NCI-H1048 (cell line): ENCODE results near the gene GNAQ.

Source experiments
- DNase-seq: peaks from one replicate; lab custom pipeline; 2025; lab: John Stamatoyannopoulos, UW

GNAQ gene

GRCh38 chr9:77944556-77945243 lies 86.9 kb downstream of the GNAQ start:
- no peak for DNase-seq

GRCh38 chr9:77943057-77943456 lies 88.6 kb downstream of the GNAQ start:
- no peak for DNase-seq

- DNase-seq = no peak
Measured at GRCh38 chr9:77939149-77939668, 92.4 kb downstream of the GNAQ start.

- no peak for DNase-seq
Measured at GRCh38 chr9:77938163-77938562, 93.4 kb downstream of the GNAQ start.

- no peak for DNase-seq
Measured at GRCh38 chr9:77935974-77936373, 95.6 kb downstream of the GNAQ start.

- DNase-seq = no peak
Measured at GRCh38 chr9:77935211-77935610, 96.4 kb downstream of the GNAQ start.

GRCh38 chr9:77933976-77934375 lies 97.6 kb downstream of the GNAQ start:
- DNase-seq = no peak

GRCh38 chr9:77933019-77933418 lies 98.6 kb downstream of the GNAQ start:
- DNase-seq = no peak

- no peak for DNase-seq
Measured at GRCh38 chr9:77929942-77930341, 101.7 kb downstream of the GNAQ start.

GRCh38 chr9:77927265-77927664 lies 104.3 kb downstream of the GNAQ start:
- no peak for DNase-seq

- DNase-seq = no peak
Measured at GRCh38 chr9:77926371-77926878, 105.2 kb downstream of the GNAQ start.

- no peak for DNase-seq
Measured at GRCh38 chr9:77922591-77922990, 109.0 kb downstream of the GNAQ start.

- no peak for DNase-seq
Measured at GRCh38 chr9:77917800-77918199, 113.8 kb downstream of the GNAQ start.

GRCh38 chr9:77916820-77917219 lies 114.8 kb downstream of the GNAQ start:
- no peak for DNase-seq

- DNase-seq = no peak
Measured at GRCh38 chr9:77916410-77916819, 115.2 kb downstream of the GNAQ start.

- DNase-seq = no peak
Measured at GRCh38 chr9:77915744-77916143, 115.9 kb downstream of the GNAQ start.

- no peak for DNase-seq
Measured at GRCh38 chr9:77912895-77913693, 118.5 kb downstream of the GNAQ start.

GRCh38 chr9:77911928-77912327 lies 119.7 kb downstream of the GNAQ start:
- DNase-seq = no peak

GRCh38 chr9:77910194-77910621 lies 121.4 kb downstream of the GNAQ start:
- no peak for DNase-seq

GRCh38 chr9:77909306-77909705 lies 122.3 kb downstream of the GNAQ start:
- no peak for DNase-seq

- DNase-seq = no peak
Measured at GRCh38 chr9:77908293-77908692, 123.3 kb downstream of the GNAQ start.

GRCh38 chr9:77907585-77907984 lies 124.0 kb downstream of the GNAQ start:
- DNase-seq = no peak

- no peak for DNase-seq
Measured at GRCh38 chr9:77906991-77907390, 124.6 kb downstream of the GNAQ start.
